Measurements from ENCODE around the gene ZNF615. TPM values are rescaled to one million over a fixed set of nuclear protein-coding genes. Genes with fewer than 3 reads are reported as not detected.
A peak's percentile ranks its signal among the peaks of the same experiment; 100 is the strongest.

The ZNF615 gene
- total RNA-seq, 2 donors from 2014 or later, result 4.7 to 19.8 TPM

DNA sequence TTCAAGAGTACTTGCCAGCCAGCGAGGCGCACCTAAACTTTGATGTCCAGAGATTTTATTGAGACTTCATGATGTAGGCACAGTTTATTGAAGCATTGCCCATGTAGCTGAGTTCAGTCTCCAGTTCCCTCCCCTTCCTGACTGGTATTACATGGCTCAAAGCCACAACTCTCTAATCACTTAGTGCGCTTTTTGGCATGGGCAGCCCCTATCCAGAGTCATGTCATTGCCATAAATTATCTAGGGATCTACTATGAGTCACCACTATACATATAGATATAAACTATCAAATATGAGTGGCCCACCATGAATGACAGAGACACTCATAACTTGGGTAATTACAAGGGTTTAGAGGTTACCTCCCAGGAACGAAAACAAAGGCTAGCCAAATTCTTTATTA lies 12.5 kb upstream of the ZNF615 start:
- Histone ChIP-seq H3K4me1 (ENCODE audit: control insufficient read depth in 1 of 2, low read depth in 2 of 2) (no peaks in the 10 kb centered on the region), H3K27me3 (replicated peaks; ENCODE audit: insufficient read depth) (no peaks in the 10 kb centered on the region), H3K9me3 (peaks cover 97% of the 10 kb centered on the region), H3K4me3 (no peak overlapping the region), H3K36me3 (peaks cover 91% of the 10 kb centered on the region), H3K27ac (no peak overlapping the region)
- no peak for ATAC-seq (ENCODE audit: insufficient number of reproducible peaks, low FRiP score, low read depth)
- no peak for DNase-seq (ENCODE audit: low spot score)
- TF ChIP-seq, protein P1, sequence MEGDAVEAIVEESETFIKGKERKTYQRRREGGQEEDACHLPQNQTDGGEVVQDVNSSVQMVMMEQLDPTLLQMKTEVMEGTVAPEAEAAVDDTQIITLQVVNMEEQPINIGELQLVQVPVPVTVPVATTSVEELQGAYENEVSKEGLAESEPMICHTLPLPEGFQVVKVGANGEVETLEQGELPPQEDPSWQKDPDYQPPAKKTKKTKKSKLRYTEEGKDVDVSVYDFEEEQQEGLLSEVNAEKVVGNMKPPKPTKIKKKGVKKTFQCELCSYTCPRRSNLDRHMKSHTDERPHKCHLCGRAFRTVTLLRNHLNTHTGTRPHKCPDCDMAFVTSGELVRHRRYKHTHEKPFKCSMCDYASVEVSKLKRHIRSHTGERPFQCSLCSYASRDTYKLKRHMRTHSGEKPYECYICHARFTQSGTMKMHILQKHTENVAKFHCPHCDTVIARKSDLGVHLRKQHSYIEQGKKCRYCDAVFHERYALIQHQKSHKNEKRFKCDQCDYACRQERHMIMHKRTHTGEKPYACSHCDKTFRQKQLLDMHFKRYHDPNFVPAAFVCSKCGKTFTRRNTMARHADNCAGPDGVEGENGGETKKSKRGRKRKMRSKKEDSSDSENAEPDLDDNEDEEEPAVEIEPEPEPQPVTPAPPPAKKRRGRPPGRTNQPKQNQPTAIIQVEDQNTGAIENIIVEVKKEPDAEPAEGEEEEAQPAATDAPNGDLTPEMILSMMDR (IDR thresholded peaks at IDR 0.05), result no peak

DNA sequence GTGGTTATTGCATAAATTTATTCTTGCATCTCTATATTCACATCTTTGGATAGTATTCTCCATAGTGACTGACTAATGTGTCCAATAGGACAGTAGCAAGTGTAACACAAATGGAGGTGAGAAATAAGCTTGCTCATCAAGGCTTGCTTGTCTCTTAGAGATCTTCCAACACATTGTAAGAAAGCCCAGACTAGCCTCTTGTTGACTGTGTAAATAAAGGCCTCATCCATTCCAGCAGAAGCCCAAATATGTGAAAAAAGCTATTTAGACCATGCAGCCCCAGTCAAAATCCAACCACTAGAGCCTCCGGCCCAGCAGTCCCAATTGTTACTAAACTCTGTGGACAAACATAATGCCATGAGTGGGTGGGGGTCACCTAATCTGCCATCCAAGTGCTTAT lies 2.7 kb upstream of the ZNF615 start:
- Histone ChIP-seq H3K27me3 (replicated peaks; ENCODE audit: insufficient read depth) (no peaks in the 10 kb centered on the region), H3K9me3 (peaks cover 26% of the 10 kb centered on the region), H3K27ac (no peak overlapping the region), H3K4me1 (ENCODE audit: control insufficient read depth in 1 of 2, low read depth in 2 of 2) (peaks cover 3 to 11% of the 10 kb centered on the region in 2 donors), H3K36me3 (peaks cover 7% of the 10 kb centered on the region), H3K4me3 (no peak overlapping the region)
- TF ChIP-seq, protein P1 (IDR thresholded peaks at IDR 0.05), result no peak
- no peak for DNase-seq (ENCODE audit: low spot score)
- ATAC-seq (ENCODE audit: insufficient number of reproducible peaks, low FRiP score, low read depth), result no peak

DNA sequence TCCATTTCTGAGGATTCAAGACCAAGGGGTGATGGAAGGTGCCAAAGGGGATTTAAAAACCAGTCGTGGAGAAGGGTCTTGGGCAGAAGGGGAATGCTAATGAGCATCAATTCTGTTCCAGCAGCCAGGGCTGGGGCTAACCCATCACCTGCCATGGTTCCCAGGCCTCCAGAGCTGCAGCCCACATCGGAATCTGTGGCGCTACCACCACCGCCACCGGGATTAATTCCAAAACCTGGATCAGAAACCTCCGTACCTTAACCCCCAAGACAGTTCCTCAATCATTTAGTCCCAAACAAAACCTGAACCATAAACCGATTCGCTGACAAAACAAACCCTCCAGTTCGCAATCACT lies 583 bp downstream of the ZNF615 start:
- TF ChIP-seq, protein P1 (IDR thresholded peaks at IDR 0.05), result no peak
- ATAC-seq (ENCODE audit: insufficient number of reproducible peaks, low FRiP score, low read depth), result no peak
- H3K36me3 ChIP-seq, result peaks cover 12% of the 10 kb centered on the region

DNA sequence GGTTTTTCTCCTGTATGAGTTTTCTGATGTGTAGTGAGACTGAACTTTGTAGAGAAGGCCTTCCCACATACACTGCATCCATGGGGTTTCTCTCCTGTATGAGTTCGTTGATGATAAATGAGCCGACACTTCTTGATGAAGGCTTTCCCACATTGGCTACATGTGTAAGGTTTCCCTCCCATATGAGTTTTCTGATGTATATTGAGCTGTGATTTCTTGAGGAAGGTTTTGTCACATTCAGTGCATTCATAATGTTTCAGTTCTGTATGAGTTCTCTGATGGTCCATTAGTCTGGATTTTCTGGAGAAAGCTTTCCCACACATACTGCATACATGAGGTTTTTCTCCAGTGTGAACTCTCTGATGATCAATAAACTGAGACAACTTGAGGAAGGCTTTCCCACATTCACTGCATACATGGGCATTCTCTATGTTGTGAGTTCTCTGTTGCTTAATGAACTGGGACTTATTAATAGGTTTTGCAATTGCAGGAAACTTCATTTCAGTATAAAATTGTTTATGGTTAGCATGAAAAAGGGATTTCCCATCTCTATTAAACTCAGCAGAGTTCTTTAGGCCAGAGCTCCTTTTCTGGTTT lies 13.9 kb downstream of the ZNF615 start:
- DNase-seq (ENCODE audit: low spot score) (no peak), ATAC-seq (ENCODE audit: insufficient number of reproducible peaks, low FRiP score, low read depth) (no peak)
- TF ChIP-seq, protein P1 (IDR thresholded peaks at IDR 0.05), result no peak
- H3K4me1 ChIP-seq (ENCODE audit: control insufficient read depth in 1 of 2, low read depth in 2 of 2), result no peaks in the 10 kb centered on the region
- no peak overlapping the region for H3K27ac ChIP-seq
- H3K36me3 ChIP-seq, result peaks cover 58% of the 10 kb centered on the region
- H3K27me3 ChIP-seq (replicated peaks; ENCODE audit: insufficient read depth), result no peaks in the 10 kb centered on the region
- peak overlapping the region; percentile 17 for H3K4me3 ChIP-seq
- peaks cover 90% of the 10 kb centered on the region for H3K9me3 ChIP-seq

More for the DNA sequence above, 583 bp downstream of the ZNF615 start:
- peaks cover 3 to 11% of the 10 kb centered on the region in 2 donors for H3K4me1 ChIP-seq (ENCODE audit: control insufficient read depth in 1 of 2, low read depth in 2 of 2)
- H3K27me3 ChIP-seq (replicated peaks; ENCODE audit: insufficient read depth), result no peaks in the 10 kb centered on the region
- peak overlapping the region; percentile 95 for H3K4me3 ChIP-seq
- H3K9me3 ChIP-seq, result peaks cover 15% of the 10 kb centered on the region
- peak overlapping the region in 1 of 2 donors; percentile 87 for H3K27ac ChIP-seq
- DNase-seq (ENCODE audit: low spot score), result no peak

DNA sequence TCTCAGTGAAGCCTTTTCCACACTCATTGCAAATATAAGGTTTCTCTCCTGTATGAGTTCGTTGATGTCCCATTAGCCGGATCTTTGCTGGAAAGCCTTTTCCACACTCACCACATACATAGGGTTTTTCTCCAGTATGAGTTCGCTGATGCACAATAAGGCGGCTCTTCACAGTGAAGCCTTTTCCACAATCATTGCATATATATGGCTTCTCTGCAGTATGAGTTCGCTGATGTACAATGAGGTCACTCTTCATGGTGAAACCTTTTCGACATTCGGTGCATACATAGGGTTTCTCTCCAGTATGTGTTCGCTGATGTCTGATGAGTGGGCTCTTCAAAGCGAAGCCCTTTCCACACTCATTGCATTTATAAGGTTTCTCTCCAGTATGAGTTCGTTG lies 14.6 kb downstream of the ZNF615 start:
- H3K4me1 ChIP-seq (ENCODE audit: control insufficient read depth in 1 of 2, low read depth in 2 of 2), result no peaks in the 10 kb centered on the region
- H3K4me3 ChIP-seq, result no peak overlapping the region
- no peaks in the 10 kb centered on the region for H3K27me3 ChIP-seq (replicated peaks; ENCODE audit: insufficient read depth)
- peaks cover 51% of the 10 kb centered on the region for H3K36me3 ChIP-seq
- DNase-seq (ENCODE audit: low spot score) (no peak), ATAC-seq (ENCODE audit: insufficient number of reproducible peaks, low FRiP score, low read depth) (no peak)
- TF ChIP-seq, protein P1 (IDR thresholded peaks at IDR 0.05), result no peak
- peaks cover 88% of the 10 kb centered on the region for H3K9me3 ChIP-seq
- H3K27ac ChIP-seq, result no peak overlapping the region
